Fibroblast of lung (primary cell): ENCODE results near the gene LMX1A. TPM values are rescaled to one million over a fixed set of nuclear protein-coding genes. Genes with fewer than 3 reads are reported as not detected.

ENCODE experiments used
- DNase-seq, 2 donors: peaks; one replicate each; pipeline versions ENCODE4 v3.0.0 to v3.0.0-alpha.2; 2010; ENCODE audit warnings: low read depth in 2 of 2
- H2AFZ ChIP-seq: 2 replicates; pipeline ENCODE4 v1.5.1; 2012; ENCODE audit warnings: low read length, control low read depth, inconsistent platforms
- H3K27ac ChIP-seq: 2 replicates; pipeline ENCODE4 v1.5.1; 2011; ENCODE audit warnings: low read length, control low read depth; ENCODE audit not compliant: insufficient read depth
- H3K27me3 ChIP-seq: 2 replicates; pipeline ENCODE4 v1.5.1; 2011; ENCODE audit warnings: mild to moderate bottlenecking, low read length; ENCODE audit not compliant: control insufficient read depth, insufficient read depth
- H3K36me3 ChIP-seq: 2 replicates; pipeline ENCODE4 v1.5.1; 2011; ENCODE audit warnings: low read length; ENCODE audit not compliant: control insufficient read depth, insufficient read depth
- H3K4me1 ChIP-seq: 2 replicates; pipeline ENCODE4 v1.5.1; 2011; ENCODE audit warnings: low read length; ENCODE audit not compliant: control insufficient read depth, insufficient read depth; ENCODE audit errors: extremely low read depth
- H3K4me2 ChIP-seq: 2 replicates; pipeline ENCODE4 v1.5.1; 2011; ENCODE audit warnings: low read length, control low read depth; ENCODE audit not compliant: insufficient read depth; ENCODE audit errors: extremely low read depth
- H3K4me3 ChIP-seq, 4 experiments: fragments of 200-600 bp in 1 of 4; sonication (generic) in 1 of 4; replicated peaks in 1 of 4; 2 replicates each; pipeline ENCODE4 v1.5.1; 2011 to 2016; ENCODE audit warnings: low read length in 4 of 4, low read depth in 3 of 4, mild to moderate bottlenecking in 3 of 4, control low read depth in 2 of 4, inconsistent platforms in 1 of 4, mixed read lengths in 1 of 4; ENCODE audit not compliant: insufficient read depth in 1 of 4; ENCODE audit errors: control extremely low read depth in 1 of 4
- H3K79me2 ChIP-seq: 2 replicates; pipeline ENCODE4 v1.5.1; 2012; ENCODE audit warnings: mild to moderate bottlenecking, low read length, inconsistent platforms; ENCODE audit not compliant: control insufficient read depth, insufficient read depth
- H3K9ac ChIP-seq: 2 replicates; pipeline ENCODE4 v1.5.1; 2011; ENCODE audit warnings: mild to moderate bottlenecking, low read length, control low read depth; ENCODE audit not compliant: insufficient read depth
- H3K9me3 ChIP-seq: 2 replicates; pipeline ENCODE4 v1.5.1; 2012; ENCODE audit warnings: low read depth, low read length; ENCODE audit not compliant: control insufficient read depth, insufficient read depth
- H4K20me1 ChIP-seq: 2 replicates; pipeline ENCODE4 v1.5.1; 2011; ENCODE audit warnings: low read length; ENCODE audit not compliant: control insufficient read depth, insufficient read depth; ENCODE audit errors: extremely low read depth
- CTCF ChIP-seq, 2 donors: IDR thresholded peaks in 1 of 2; conservative IDR thresholded peaks in 1 of 2; 1 replicate in 1 of 2; 2 replicates in 1 of 2; pipeline ENCODE4 v1.5.1; 2011 to 2012; ENCODE audit warnings: low read length in 2 of 2, control low read depth in 1 of 2, inconsistent platforms in 1 of 2, low read depth in 1 of 2, mild to moderate bottlenecking in 1 of 2
- EZH2 ChIP-seq: IDR thresholded peaks from 2 replicates; pipeline ENCODE4 v1.5.1; 2012; ENCODE audit warnings: low read length, control low read depth, mild to moderate bottlenecking; ENCODE audit errors: missing control alignments
- polyA plus RNA-seq, 2 donors: library from polyadenylated mRNA; depleted of rRNA in 1 of 2; stranded (reverse) in 1 of 2; unstranded in 1 of 2; fragments of >200 nt; gene quantifications; 2 replicates each; pipeline ENCODE4 v1.2.1, GENCODE V29; 2011 to 2012; ENCODE audit warnings: missing spikeins in 1 of 2
- total RNA-seq: library from RNA; depleted of rRNA; stranded (reverse); fragments of >200 nt; gene quantifications from 2 replicates; pipeline ENCODE4 v1.2.1, GENCODE V29; 2014

Gene LMX1A
- total and polyA plus RNA-seq, 2 donors (not counting 1 experiment from before 2014, with no cell fraction given), result not detected

- H3K4me2 ChIP-seq, result no peak overlapping the region
- no peak overlapping the region for H3K27ac ChIP-seq
- H3K9ac ChIP-seq, result no peak overlapping the region
- no peaks in the 10 kb centered on the region for H3K27me3 ChIP-seq
- H3K4me3 ChIP-seq, result no peak overlapping the region
- H4K20me1 ChIP-seq, result no peaks in the 10 kb centered on the region
- H3K79me2 ChIP-seq, result no peaks in the 10 kb centered on the region
- no peak for DNase-seq
- H3K4me1 ChIP-seq, result no peaks in the 10 kb centered on the region
- no peaks in the 10 kb centered on the region for H3K9me3 ChIP-seq
- TF ChIP-seq CTCF (conservative IDR thresholded peaks at IDR 0.05 in 1 of 2, IDR thresholded peaks at IDR 0.05 in 1 of 2; ENCODE audit: low read depth in 1 of 2, low read length in 2 of 2) (no peak), EZH2 (no peak)
- no peaks in the 10 kb centered on the region for H3K36me3 ChIP-seq
- H2AFZ ChIP-seq, result no peak overlapping the region
Measured at GRCh38 chr1:165185161-165185889, 171.2 kb downstream of the LMX1A start.

- Histone ChIP-seq H3K27ac (no peak overlapping the region), H3K4me1 (no peaks in the 10 kb centered on the region), H3K4me2 (no peak overlapping the region), H3K9me3 (no peaks in the 10 kb centered on the region), H3K9ac (no peak overlapping the region), H2AFZ (no peak overlapping the region), H3K36me3 (no peaks in the 10 kb centered on the region), H3K79me2 (no peaks in the 10 kb centered on the region), H3K4me3 (no peak overlapping the region), H3K27me3 (no peaks in the 10 kb centered on the region), H4K20me1 (no peaks in the 10 kb centered on the region)
- TF ChIP-seq EZH2, result no peak
- no peak for TF ChIP-seq CTCF (conservative IDR thresholded peaks at IDR 0.05 in 1 of 2, IDR thresholded peaks at IDR 0.05 in 1 of 2; ENCODE audit: low read depth in 1 of 2, low read length in 2 of 2)
- no peak for DNase-seq
Measured at GRCh38 chr1:165182975-165183374, 173.5 kb downstream of the LMX1A start.

- no peak overlapping the region for H3K4me3 ChIP-seq
- no peak for TF ChIP-seq CTCF (conservative IDR thresholded peaks at IDR 0.05 in 1 of 2, IDR thresholded peaks at IDR 0.05 in 1 of 2; ENCODE audit: low read depth in 1 of 2, low read length in 2 of 2)
- no peak for TF ChIP-seq EZH2
- H3K4me1 ChIP-seq, result no peaks in the 10 kb centered on the region
Measured at GRCh38 chr1:165179306-165179705, 177.2 kb downstream of the LMX1A start.

More at GRCh38 chr1:165179306-165179705, 177.2 kb downstream of the LMX1A start:
- Histone ChIP-seq H3K9ac (no peak overlapping the region), H4K20me1 (no peaks in the 10 kb centered on the region), H2AFZ (no peak overlapping the region), H3K27me3 (no peaks in the 10 kb centered on the region), H3K4me2 (no peak overlapping the region), H3K9me3 (no peaks in the 10 kb centered on the region), H3K79me2 (no peaks in the 10 kb centered on the region), H3K36me3 (no peaks in the 10 kb centered on the region), H3K27ac (no peak overlapping the region)
- DNase-seq, result no peak
